Measurements from ENCODE around the gene MTUS2. TPM values are rescaled to one million over a fixed set of nuclear protein-coding genes. Genes with fewer than 3 reads are reported as not detected.
"Not testable (repeated sequence)": the region's sequence is repeated elsewhere in the genome, so short reads cannot be mapped to it uniquely, and the experiment has no call there.

The MTUS2 gene
- total RNA-seq, 1 experiment from 2014 or later = not detected

DNA sequence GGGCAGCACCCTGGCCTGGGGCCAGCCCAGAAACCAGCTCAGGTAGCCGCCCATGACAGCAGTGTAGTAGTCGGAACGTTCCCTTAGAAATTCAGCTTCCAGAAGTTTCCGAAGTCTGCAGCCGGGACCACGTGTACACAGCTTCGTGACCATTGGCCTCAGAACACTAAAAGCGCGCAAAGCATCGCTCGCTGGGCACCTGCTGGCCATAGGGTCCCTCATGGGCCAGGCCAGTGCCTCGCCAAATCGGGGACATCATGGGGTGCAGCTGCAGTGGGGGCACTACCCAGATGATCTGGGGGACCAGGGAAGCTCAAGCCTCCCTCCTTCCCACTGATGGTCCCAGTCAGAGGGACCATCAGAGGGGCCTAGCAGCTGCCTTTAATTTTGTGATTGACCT, 384.5 kb downstream of the MTUS2 start:
- Histone ChIP-seq H3K9me2 (replicated peaks; ENCODE audit: low read length) (no peaks in the 10 kb centered on the region), H3K4me2 (ENCODE audit: low read length) (no peak overlapping the region), H3F3A (ENCODE audit: low read length, unreplicated experiment) (no peaks in the 10 kb centered on the region), H3K36me3 (ENCODE audit: low read depth, low read length) (no peaks in the 10 kb centered on the region), H3K79me2 (ENCODE audit: low read length) (no peaks in the 10 kb centered on the region), H3K27ac (ENCODE audit: low read length) (no peak overlapping the region), H3K4me1 (ENCODE audit: insufficient read depth, low read length) (no peaks in the 10 kb centered on the region), H3K27me3 (ENCODE audit: low read length) (no peaks in the 10 kb centered on the region), H4K20me1 (ENCODE audit: low read length) (no peaks in the 10 kb centered on the region), H3K9ac (ENCODE audit: low read length) (no peak overlapping the region), H3K9me3 (ENCODE audit: low read length) (no peaks in the 10 kb centered on the region), H3K4me3 (ENCODE audit: low read length) (no peak overlapping the region), H2AFZ (ENCODE audit: low read length) (no peak overlapping the region)
- ChIA-PET CTCF (no interaction called here), POLR2A (ENCODE audit: unreplicated experiment) (no interaction called here)
- BruUV-seq (replicated peaks) = no TSS peak
- no peak for ATAC-seq
- no peak for DNase-seq
- no peak for TF ChIP-seq EZH2phosphoT487 (IDR thresholded peaks at IDR 0.05; ENCODE audit: borderline replicate concordance, low read length)
- TF ChIP-seq EZH2 (IDR thresholded peaks at IDR 0.05; ENCODE audit: low read length, unreplicated experiment) = no peak
- TF ChIP-seq, protein P1, sequence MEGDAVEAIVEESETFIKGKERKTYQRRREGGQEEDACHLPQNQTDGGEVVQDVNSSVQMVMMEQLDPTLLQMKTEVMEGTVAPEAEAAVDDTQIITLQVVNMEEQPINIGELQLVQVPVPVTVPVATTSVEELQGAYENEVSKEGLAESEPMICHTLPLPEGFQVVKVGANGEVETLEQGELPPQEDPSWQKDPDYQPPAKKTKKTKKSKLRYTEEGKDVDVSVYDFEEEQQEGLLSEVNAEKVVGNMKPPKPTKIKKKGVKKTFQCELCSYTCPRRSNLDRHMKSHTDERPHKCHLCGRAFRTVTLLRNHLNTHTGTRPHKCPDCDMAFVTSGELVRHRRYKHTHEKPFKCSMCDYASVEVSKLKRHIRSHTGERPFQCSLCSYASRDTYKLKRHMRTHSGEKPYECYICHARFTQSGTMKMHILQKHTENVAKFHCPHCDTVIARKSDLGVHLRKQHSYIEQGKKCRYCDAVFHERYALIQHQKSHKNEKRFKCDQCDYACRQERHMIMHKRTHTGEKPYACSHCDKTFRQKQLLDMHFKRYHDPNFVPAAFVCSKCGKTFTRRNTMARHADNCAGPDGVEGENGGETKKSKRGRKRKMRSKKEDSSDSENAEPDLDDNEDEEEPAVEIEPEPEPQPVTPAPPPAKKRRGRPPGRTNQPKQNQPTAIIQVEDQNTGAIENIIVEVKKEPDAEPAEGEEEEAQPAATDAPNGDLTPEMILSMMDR (conservative IDR thresholded peaks at IDR 0.05; ENCODE audit: low read depth, low read length) = no peak
- intact Hi-C loops (cut with micrococcal nuclease) = no loop called here

- BruUV-seq (replicated peaks) = no TSS peak
- H3F3A ChIP-seq (ENCODE audit: low read length, unreplicated experiment) = no peaks in the 10 kb centered on the region
- H3K9ac ChIP-seq (ENCODE audit: low read length) = no peak overlapping the region
- H3K79me2 ChIP-seq (ENCODE audit: low read length) = no peaks in the 10 kb centered on the region
- intact Hi-C loops (cut with micrococcal nuclease) = no loop called here
- no peaks in the 10 kb centered on the region for H3K27me3 ChIP-seq (ENCODE audit: low read length)
- no peak for ATAC-seq
- H3K4me3 ChIP-seq (ENCODE audit: low read length) = no peak overlapping the region
- ChIA-PET POLR2A (ENCODE audit: unreplicated experiment) (no interaction called here), CTCF (no interaction called here)
- no peak overlapping the region for H3K27ac ChIP-seq (ENCODE audit: low read length)
- no peaks in the 10 kb centered on the region for H4K20me1 ChIP-seq (ENCODE audit: low read length)
- DNase-seq = no peak
- H3K4me1 ChIP-seq (ENCODE audit: insufficient read depth, low read length) = no peaks in the 10 kb centered on the region
- TF ChIP-seq EZH2phosphoT487 (IDR thresholded peaks at IDR 0.05; ENCODE audit: borderline replicate concordance, low read length) = no peak
- TF ChIP-seq EZH2 (IDR thresholded peaks at IDR 0.05; ENCODE audit: low read length, unreplicated experiment) = no peak
- TF ChIP-seq, protein P1 (conservative IDR thresholded peaks at IDR 0.05; ENCODE audit: low read depth, low read length) = no peak
- no peaks in the 10 kb centered on the region for H3K36me3 ChIP-seq (ENCODE audit: low read depth, low read length)
- H3K9me3 ChIP-seq (ENCODE audit: low read length) = no peaks in the 10 kb centered on the region
- no peaks in the 10 kb centered on the region for H3K9me2 ChIP-seq (replicated peaks; ENCODE audit: low read length)
- H2AFZ ChIP-seq (ENCODE audit: low read length) = no peak overlapping the region
- H3K4me2 ChIP-seq (ENCODE audit: low read length) = no peak overlapping the region
These were observed 390.5 kb downstream of the MTUS2 start for GRCh38 chr13:29210676-29211075.

DNA sequence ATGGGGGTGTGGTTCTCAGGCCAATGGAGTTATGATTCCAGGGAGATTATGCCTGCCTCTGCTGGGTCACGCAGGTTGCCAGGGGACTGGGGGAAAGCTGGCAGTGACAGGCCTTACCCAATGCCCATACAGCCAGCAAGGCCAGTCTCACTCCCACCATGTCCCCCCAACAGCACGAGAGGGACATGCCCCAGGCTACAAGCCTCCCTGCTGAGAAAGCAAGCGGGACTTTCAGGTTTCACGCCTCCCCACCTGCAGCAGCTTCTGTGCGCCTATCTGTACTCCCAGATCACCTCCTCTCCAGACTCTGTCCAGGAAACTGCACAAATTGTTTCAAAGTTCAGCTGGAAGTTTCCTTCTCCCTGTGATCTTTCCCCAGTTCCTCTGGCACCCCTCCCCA, 391.0 kb downstream of the MTUS2 start:
- DNase-seq; ATAC-seq; H2AFZ ChIP-seq (ENCODE audit: low read length); H3K9me3 ChIP-seq (ENCODE audit: low read length); H3K79me2 ChIP-seq (ENCODE audit: low read length); H3K9ac ChIP-seq (ENCODE audit: low read length); H3K4me2 ChIP-seq (ENCODE audit: low read length); H4K20me1 ChIP-seq (ENCODE audit: low read length); H3K27ac ChIP-seq (ENCODE audit: low read length); BruUV-seq (replicated peaks); POLR2A ChIA-PET (ENCODE audit: unreplicated experiment); H3F3A ChIP-seq (ENCODE audit: low read length, unreplicated experiment); H3K36me3 ChIP-seq (ENCODE audit: low read depth, low read length); intact Hi-C loops (cut with micrococcal nuclease); H3K9me2 ChIP-seq (replicated peaks; ENCODE audit: low read length); H3K4me3 ChIP-seq (ENCODE audit: low read length); CTCF ChIA-PET; H3K4me1 ChIP-seq (ENCODE audit: insufficient read depth, low read length); H3K27me3 ChIP-seq (ENCODE audit: low read length): not testable (repeated sequence)
